Neural progenitor cell (in vitro differentiated cells): ENCODE data around the gene TSSK2. TPM values are rescaled to one million over a fixed set of nuclear protein-coding genes. Genes with fewer than 3 reads are reported as not detected.

Source experiments
- DNase-seq: peaks from one replicate; pipeline ENCODE4 v3.0.0-alpha.2; 2016; ENCODE audit warnings: low spot score
- H2AFZ ChIP-seq: fragments of 200-600 bp; sonication (generic); replicated peaks from 2 replicates; pipeline ENCODE4 v1.6.1; 2016; ENCODE audit warnings: antibody characterized with exemption
- H3F3A ChIP-seq: fragments of 200-600 bp; sonication (generic); 2 replicates; pipeline ENCODE4 v1.6.1; 2016; ENCODE audit warnings: antibody characterized with exemption, low read depth
- H3K27ac ChIP-seq: fragments of 200-600 bp; sonication (generic); 2 replicates; pipeline ENCODE4 v1.5.1; 2016; ENCODE audit warnings: mild to moderate bottlenecking
- H3K27me3 ChIP-seq: fragments of 200-600 bp; sonication (generic); 2 replicates; pipeline ENCODE4 v1.6.1; 2016; ENCODE audit warnings: mild to moderate bottlenecking, moderate library complexity
- H3K36me3 ChIP-seq: fragments of 200-600 bp; sonication (generic); 2 replicates; pipeline ENCODE4 v1.5.1; 2016
- H3K4me1 ChIP-seq: fragments of 200-600 bp; sonication (generic); 2 replicates; pipeline ENCODE4 v1.6.1; 2016; ENCODE audit warnings: mixed run types
- H3K4me2 ChIP-seq: fragments of 200-600 bp; sonication (generic); 2 replicates; pipeline ENCODE4 v1.6.1; 2016
- H3K4me3 ChIP-seq: fragments of 200-600 bp; sonication (generic); 2 replicates; pipeline ENCODE4 v1.5.1; 2016
- H3K79me2 ChIP-seq: fragments of 200-600 bp; sonication (generic); 2 replicates; pipeline ENCODE4 v1.6.1; 2016; ENCODE audit warnings: low read depth
- H3K9ac ChIP-seq: fragments of 200-600 bp; sonication (generic); 2 replicates; pipeline ENCODE4 v1.6.1; 2016
- H3K9me3 ChIP-seq: fragments of 200-600 bp; sonication (generic); 2 replicates; pipeline ENCODE4 v1.5.1; 2016; ENCODE audit warnings: low read depth
- H4K20me1 ChIP-seq: fragments of 200-600 bp; sonication (generic); 2 replicates; pipeline ENCODE4 v1.6.1; 2016; ENCODE audit warnings: low read depth
- H3K27ac Mint-ChIP-seq: 3 replicates; pipeline ENCODE4 v1.8.0; 2021; ENCODE audit warnings: mixed read lengths
- H3K27me3 Mint-ChIP-seq: 2 replicates; pipeline ENCODE4 v1.8.0; 2022; ENCODE audit warnings: low read depth, mild to moderate bottlenecking, inconsistent platforms, moderate library complexity, mixed read lengths; ENCODE audit not compliant: insufficient read depth
- H3K36me3 Mint-ChIP-seq: 3 replicates; pipeline ENCODE4 v1.8.0; 2021; ENCODE audit warnings: mixed read lengths
- H3K4me1 Mint-ChIP-seq: 3 replicates; pipeline ENCODE4 v1.8.0; 2021; ENCODE audit warnings: mixed read lengths
- H3K4me3 Mint-ChIP-seq: 3 replicates; pipeline ENCODE4 v1.8.0; 2021; ENCODE audit warnings: mild to moderate bottlenecking, moderate library complexity, mixed read lengths
- H3K9me3 Mint-ChIP-seq: 3 replicates; pipeline ENCODE4 v1.8.0; 2020; ENCODE audit warnings: mixed read lengths
- CTCF ChIP-seq: fragments of 200-600 bp; sonication (generic); IDR thresholded peaks from 2 replicates; pipeline ENCODE4 v1.5.1; 2017; ENCODE audit warnings: antibody characterized with exemption, mild to moderate bottlenecking
- EZH2 ChIP-seq: fragments of 200-600 bp; sonication (generic); IDR thresholded peaks from 2 replicates; pipeline ENCODE4 v1.6.1; 2017; ENCODE audit warnings: antibody characterized with exemption, mild to moderate bottlenecking, moderate library complexity
- EZH2phosphoT487 ChIP-seq: fragments of 200-600 bp; sonication (generic); IDR thresholded peaks from 2 replicates; pipeline ENCODE4 v1.6.1; 2017; ENCODE audit warnings: antibody characterized with exemption
- total RNA-seq: library from RNA; depleted of rRNA; stranded (reverse); fragments of >200 nt; gene quantifications from 2 replicates; pipeline ENCODE4 v1.2.3, GENCODE V29; 2015; ENCODE audit warnings: low replicate concordance

The TSSK2 gene
- total RNA-seq, 1 donor from 2014 or later: not detected

- no peak for DNase-seq
- H3K4me3 ChIP-seq: no peak overlapping the region
- H3K4me3 Mint-ChIP-seq: peak overlapping the region; percentile 41
- H3F3A ChIP-seq: peaks cover 13% of the 10 kb centered on the region
- H3K36me3 Mint-ChIP-seq: peaks cover 10% of the 10 kb centered on the region
- H2AFZ ChIP-seq: no peak overlapping the region
- no peaks in the 10 kb centered on the region for H3K9me3 ChIP-seq
- no peak overlapping the region for H3K9ac ChIP-seq
- no peak for TF ChIP-seq EZH2phosphoT487
- H3K4me1 ChIP-seq: peaks cover 7% of the 10 kb centered on the region
- no peak overlapping the region for H3K27ac ChIP-seq
- peaks cover 2% of the 10 kb centered on the region for H3K27me3 Mint-ChIP-seq
- peaks cover 87% of the 10 kb centered on the region for H3K79me2 ChIP-seq
- no peak overlapping the region for H3K4me2 ChIP-seq
- H3K4me1 Mint-ChIP-seq: peaks cover 34% of the 10 kb centered on the region
- no peaks in the 10 kb centered on the region for H3K36me3 ChIP-seq
- no peaks in the 10 kb centered on the region for H3K27me3 ChIP-seq
- H3K9me3 Mint-ChIP-seq: no peaks in the 10 kb centered on the region
- peaks cover 82% of the 10 kb centered on the region for H4K20me1 ChIP-seq
- no peak overlapping the region for H3K27ac Mint-ChIP-seq
Observed at GRCh38 chr22:19118329-19118880, 12.7 kb upstream of the TSSK2 start.

- Mint-ChIP-seq H3K27me3 (peaks cover 3% of the 10 kb centered on the region), H3K36me3 (peaks cover 10% of the 10 kb centered on the region), H3K9me3 (no peaks in the 10 kb centered on the region), H3K4me1 (peaks cover 30% of the 10 kb centered on the region), H3K4me3 (no peak overlapping the region), H3K27ac (no peak overlapping the region)
- TF ChIP-seq EZH2phosphoT487 (no peak), CTCF (no peak), EZH2 (no peak)
- no peak overlapping the region for H3K4me2 ChIP-seq
- H3K4me1 ChIP-seq: peaks cover 7% of the 10 kb centered on the region
- H3K36me3 ChIP-seq: no peaks in the 10 kb centered on the region
- H3K9ac ChIP-seq: no peak overlapping the region
- H3K4me3 ChIP-seq: no peak overlapping the region
- peaks cover 13% of the 10 kb centered on the region for H3F3A ChIP-seq
- DNase-seq: no peak
- no peaks in the 10 kb centered on the region for H3K9me3 ChIP-seq
- H2AFZ ChIP-seq: no peak overlapping the region
- H3K27ac ChIP-seq: no peak overlapping the region
- peaks cover 68% of the 10 kb centered on the region for H4K20me1 ChIP-seq
- peaks cover 71% of the 10 kb centered on the region for H3K79me2 ChIP-seq
- H3K27me3 ChIP-seq: no peaks in the 10 kb centered on the region
Observed at GRCh38 chr22:19119949-19120348, 11.2 kb upstream of the TSSK2 start.

GRCh38 chr22:19120829-19121630 is 10.1 kb upstream of the TSSK2 start:
- Histone ChIP-seq H3K27me3 (no peaks in the 10 kb centered on the region), H3K9me3 (no peaks in the 10 kb centered on the region), H3K4me1 (peaks cover 7% of the 10 kb centered on the region), H3K4me3 (peak overlapping the region; percentile 95), H3K79me2 (peaks cover 61% of the 10 kb centered on the region), H4K20me1 (peaks cover 57% of the 10 kb centered on the region), H3K36me3 (no peaks in the 10 kb centered on the region), H3K4me2 (peak overlapping the region; percentile 91), H2AFZ (no peak overlapping the region), H3K27ac (no peak overlapping the region), H3K9ac (peak overlapping the region; percentile 67), H3F3A (peaks cover 13% of the 10 kb centered on the region)
- Mint-ChIP-seq H3K27me3 (peaks cover 3% of the 10 kb centered on the region), H3K27ac (peak overlapping the region; percentile 16), H3K4me3 (peak overlapping the region; percentile 88), H3K4me1 (peaks cover 26% of the 10 kb centered on the region), H3K36me3 (peaks cover 7% of the 10 kb centered on the region), H3K9me3 (no peaks in the 10 kb centered on the region)
- no peak for TF ChIP-seq EZH2phosphoT487
- no peak for TF ChIP-seq CTCF
- peak; percentile 46 for DNase-seq
